Type B pancreatic cell (in vitro differentiated cells): Measurements from ENCODE around the gene SIDT1. TPM values are rescaled to one million over a fixed set of nuclear protein-coding genes. Genes with fewer than 3 reads are reported as not detected.

Experiments used
- DNase-seq: peaks from one replicate; pipeline ENCODE4 v3.0.0; 2021; ENCODE audit warnings: mixed read lengths; ENCODE audit not compliant: unreplicated experiment; ENCODE audit errors: extremely low spot score
- H3K27ac Mint-ChIP-seq: 2 replicates; pipeline ENCODE4 v1.8.0; 2021; ENCODE audit warnings: mild to moderate bottlenecking, mixed read lengths
- H3K27me3 Mint-ChIP-seq: 2 replicates; pipeline ENCODE4 v1.8.0; 2021; ENCODE audit warnings: mixed read lengths
- H3K36me3 Mint-ChIP-seq: 2 replicates; pipeline ENCODE4 v1.8.0; 2021; ENCODE audit warnings: mixed read lengths
- H3K4me1 Mint-ChIP-seq: one replicate; pipeline ENCODE4 v1.8.0; 2021; ENCODE audit warnings: mixed read lengths; ENCODE audit not compliant: unreplicated experiment
- H3K4me3 Mint-ChIP-seq: 2 replicates; pipeline ENCODE4 v1.8.0; 2021; ENCODE audit warnings: mild to moderate bottlenecking, mixed read lengths
- H3K9me3 Mint-ChIP-seq: 2 replicates; pipeline ENCODE4 v1.8.0; 2021; ENCODE audit warnings: mixed read lengths
- CTCF ChIP-seq: fragments of 200-600 bp; sonication (generic); conservative IDR thresholded peaks from 2 replicates; pipeline ENCODE4 v1.5.0; 2021; ENCODE audit warnings: antibody characterized with exemption, mild to moderate bottlenecking
- total RNA-seq: library from RNA; stranded (reverse); gene quantifications from 2 replicates; pipeline ENCODE4 v1.2.1, GENCODE V29; 2021; ENCODE audit warnings: low replicate concordance

SIDT1 gene
- total RNA-seq, 1 donor from 2014 or later: 0.97 TPM

- H3K4me1 Mint-ChIP-seq: no peaks in the 10 kb centered on the region
- no peak for TF ChIP-seq CTCF
- no peaks in the 10 kb centered on the region for H3K27me3 Mint-ChIP-seq
- peaks cover 6% of the 10 kb centered on the region for H3K36me3 Mint-ChIP-seq
- no peak for DNase-seq
- H3K27ac Mint-ChIP-seq: no peak overlapping the region
- no peak overlapping the region for H3K4me3 Mint-ChIP-seq
- H3K9me3 Mint-ChIP-seq: peaks cover 23% of the 10 kb centered on the region
These were observed 116.2 kb downstream of the SIDT1 start for GRCh38 chr3:113648524-113648923.

GRCh38 chr3:113649174-113649845 lies 117.0 kb downstream of the SIDT1 start:
- Mint-ChIP-seq H3K27me3 (no peaks in the 10 kb centered on the region), H3K9me3 (peaks cover 17% of the 10 kb centered on the region), H3K4me3 (no peak overlapping the region), H3K36me3 (peaks cover 6% of the 10 kb centered on the region), H3K4me1 (no peaks in the 10 kb centered on the region), H3K27ac (no peak overlapping the region)
- DNase-seq: no peak
- no peak for TF ChIP-seq CTCF

- Mint-ChIP-seq H3K4me1 (peaks cover 7% of the 10 kb centered on the region), H3K27ac (no peak overlapping the region), H3K27me3 (no peaks in the 10 kb centered on the region), H3K9me3 (peaks cover 12% of the 10 kb centered on the region), H3K36me3 (peaks cover 44% of the 10 kb centered on the region), H3K4me3 (no peak overlapping the region)
- no peak for TF ChIP-seq CTCF
- no peak for DNase-seq
These were observed 122.0 kb downstream of the SIDT1 start for GRCh38 chr3:113654310-113654709.

- no peak for DNase-seq
- Mint-ChIP-seq H3K27ac (peak overlapping the region; percentile 14), H3K9me3 (peaks cover 12% of the 10 kb centered on the region), H3K36me3 (peaks cover 49% of the 10 kb centered on the region), H3K4me1 (peaks cover 7% of the 10 kb centered on the region), H3K27me3 (no peaks in the 10 kb centered on the region), H3K4me3 (no peak overlapping the region)
- TF ChIP-seq CTCF: no peak
These were observed 122.5 kb downstream of the SIDT1 start for GRCh38 chr3:113654851-113655250.

- DNase-seq: no peak
- Mint-ChIP-seq H3K27me3 (no peaks in the 10 kb centered on the region), H3K9me3 (peaks cover 7% of the 10 kb centered on the region), H3K36me3 (peaks cover 58% of the 10 kb centered on the region), H3K4me3 (no peak overlapping the region), H3K4me1 (peaks cover 18% of the 10 kb centered on the region), H3K27ac (no peak overlapping the region)
- TF ChIP-seq CTCF: no peak
These were observed 125.8 kb downstream of the SIDT1 start for GRCh38 chr3:113658107-113658506.
